A673 (cell line): ENCODE measurements around the gene SYNRG.

Experiments
- EZH2 ChIP-seq: fragments of 200-600 bp; sonication (generic); IDR thresholded peaks from 2 replicates; pipeline ENCODE4 v1.6.1; 2017; ENCODE audit warnings: borderline replicate concordance, low read depth, mild to moderate bottlenecking, mixed read lengths, antibody characterized with exemption, low read length; ENCODE audit not compliant: poor library complexity, severe bottlenecking
- TF ChIP-seq, protein P1 (sequence below): fragments of 300-800, 200-600 bp; sonication (generic); conservative IDR thresholded peaks from 2 replicates; pipeline ENCODE4 v1.5.1; 2017; ENCODE audit warnings: low read depth, mild to moderate bottlenecking, antibody characterized with exemption, low read length, moderate library complexity, mixed read lengths

DNA sequence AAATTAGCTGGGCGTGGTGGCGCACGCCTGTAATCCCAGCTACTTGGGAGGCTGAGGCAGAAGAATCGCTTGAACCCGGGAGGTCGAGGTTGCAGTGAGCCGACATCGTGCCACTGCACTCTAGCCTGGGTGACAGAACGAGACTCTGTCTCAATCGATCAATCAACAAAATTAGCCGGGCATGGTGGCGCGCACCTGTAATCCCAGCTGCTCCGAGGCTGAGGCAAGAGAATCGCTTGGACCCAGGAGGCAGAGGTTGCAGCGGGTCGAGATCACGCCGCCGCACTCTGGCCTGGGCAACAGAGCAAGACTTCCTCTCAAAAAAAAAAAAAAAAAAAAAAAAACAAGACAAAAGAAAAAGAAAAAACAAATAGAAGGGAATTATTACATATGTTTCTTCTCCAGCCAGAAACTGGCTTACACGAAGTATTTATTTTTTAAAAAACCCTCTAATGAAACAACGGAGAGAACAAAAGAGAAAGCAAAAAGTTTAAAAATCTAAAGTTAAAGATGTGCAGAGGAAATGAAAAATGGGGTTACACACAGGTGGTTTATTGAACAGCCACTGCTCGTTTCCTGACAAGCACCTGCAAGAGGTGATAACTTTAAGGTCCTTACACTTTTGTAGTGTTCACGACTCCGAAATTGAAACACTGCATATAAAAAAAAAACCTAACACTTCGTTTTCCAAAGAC, 1.4 kb downstream of the SYNRG start:
- TF ChIP-seq, protein P1, sequence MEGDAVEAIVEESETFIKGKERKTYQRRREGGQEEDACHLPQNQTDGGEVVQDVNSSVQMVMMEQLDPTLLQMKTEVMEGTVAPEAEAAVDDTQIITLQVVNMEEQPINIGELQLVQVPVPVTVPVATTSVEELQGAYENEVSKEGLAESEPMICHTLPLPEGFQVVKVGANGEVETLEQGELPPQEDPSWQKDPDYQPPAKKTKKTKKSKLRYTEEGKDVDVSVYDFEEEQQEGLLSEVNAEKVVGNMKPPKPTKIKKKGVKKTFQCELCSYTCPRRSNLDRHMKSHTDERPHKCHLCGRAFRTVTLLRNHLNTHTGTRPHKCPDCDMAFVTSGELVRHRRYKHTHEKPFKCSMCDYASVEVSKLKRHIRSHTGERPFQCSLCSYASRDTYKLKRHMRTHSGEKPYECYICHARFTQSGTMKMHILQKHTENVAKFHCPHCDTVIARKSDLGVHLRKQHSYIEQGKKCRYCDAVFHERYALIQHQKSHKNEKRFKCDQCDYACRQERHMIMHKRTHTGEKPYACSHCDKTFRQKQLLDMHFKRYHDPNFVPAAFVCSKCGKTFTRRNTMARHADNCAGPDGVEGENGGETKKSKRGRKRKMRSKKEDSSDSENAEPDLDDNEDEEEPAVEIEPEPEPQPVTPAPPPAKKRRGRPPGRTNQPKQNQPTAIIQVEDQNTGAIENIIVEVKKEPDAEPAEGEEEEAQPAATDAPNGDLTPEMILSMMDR, result no peak
- TF ChIP-seq EZH2, result no peak
